VCaP (cell line): ENCODE results near the gene HMHB1.

Source experiments
- H3K27ac ChIP-seq: fragments of 450-650 bp; 2 replicates; pipeline ENCODE4 v1.5.1; 2017
- CTCF ChIP-seq: fragments of 450-650 bp; conservative IDR thresholded peaks from 2 replicates; pipeline ENCODE4 v1.5.1; 2017; ENCODE audit warnings: mild to moderate bottlenecking, moderate library complexity

Gene HMHB1

DNA sequence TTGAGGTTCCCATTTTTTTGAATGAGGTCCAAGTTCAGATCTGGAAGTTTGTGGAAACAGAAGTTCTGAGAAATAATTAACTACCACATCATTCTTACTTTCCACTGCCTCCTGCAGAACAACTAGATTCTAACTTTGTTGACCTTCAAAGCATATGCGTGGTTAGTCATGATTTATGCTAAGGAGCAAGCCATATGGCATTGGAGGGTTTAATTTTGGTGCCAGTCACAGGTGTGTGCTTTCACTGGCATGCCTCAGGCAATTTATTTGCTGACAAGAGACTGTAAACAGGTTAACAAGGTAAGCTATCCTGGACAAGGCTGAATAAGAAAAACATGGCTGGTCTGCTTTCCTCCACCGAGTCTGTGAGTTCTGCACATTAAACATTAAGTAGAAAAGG, 31.5 kb downstream of the HMHB1 start:
- H3K27ac ChIP-seq, result no peak overlapping the region; the same call in 1 of the 2 replicates
- no peak for TF ChIP-seq CTCF

- no peak overlapping the region for H3K27ac ChIP-seq
- TF ChIP-seq CTCF, result no peak
Observed at GRCh38 chr5:143850050-143850683, 38.2 kb downstream of the HMHB1 start.

- H3K27ac ChIP-seq, result no peak overlapping the region
- no peak for TF ChIP-seq CTCF
Observed at GRCh38 chr5:143851383-143851782, 39.4 kb downstream of the HMHB1 start.

- H3K27ac ChIP-seq, result no peak overlapping the region
- peak; percentile 26; the same call in 1 of the 2 replicates for TF ChIP-seq CTCF
Observed at GRCh38 chr5:143860211-143860610, 48.2 kb downstream of the HMHB1 start.

GRCh38 chr5:143862271-143862670, 50.3 kb downstream of the HMHB1 start:
- no peak for TF ChIP-seq CTCF
- no peak overlapping the region for H3K27ac ChIP-seq

DNA sequence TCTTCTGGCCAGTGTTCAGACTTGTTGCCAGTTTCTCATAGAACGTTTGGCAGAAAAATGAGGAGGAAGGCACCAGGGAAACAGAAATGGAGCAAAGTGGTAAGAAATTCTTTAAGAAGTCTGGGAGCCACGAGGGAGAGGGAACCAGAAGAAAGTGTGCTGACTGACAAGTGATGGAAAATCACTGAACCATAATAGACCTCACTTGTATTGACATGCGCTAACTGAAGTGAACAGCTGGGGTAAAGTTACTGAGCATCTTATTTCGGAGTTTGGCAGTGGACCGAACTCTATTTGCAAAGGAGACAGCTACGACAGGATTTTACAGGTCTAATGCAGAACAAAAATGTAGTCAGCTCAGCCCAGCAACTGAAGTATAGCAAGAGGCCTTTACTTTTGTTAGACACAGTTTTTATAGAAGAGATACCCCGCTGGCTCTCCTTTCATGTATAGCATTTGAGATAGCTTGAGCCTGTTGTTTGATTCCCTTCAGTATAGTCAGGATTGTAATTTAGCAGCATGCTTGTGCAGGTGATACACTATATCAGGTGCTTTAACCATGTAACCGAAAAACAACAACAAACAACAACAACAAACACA, 53.6 kb downstream of the HMHB1 start:
- H3K27ac ChIP-seq, result no peak overlapping the region
- no peak for TF ChIP-seq CTCF
